ENCODE data around the gene DUSP19.
"Not testable (repeated sequence)": the region's sequence is repeated elsewhere in the genome, so short reads cannot be mapped to it uniquely, and the experiment has no call there.

GRCh38 chr2:183043580-183043979, 35.0 kb upstream of the DUSP19 start:
- not testable (repeated sequence) for TF ChIP-seq CTCF (IDR thresholded peaks at IDR 0.05; ENCODE audit: borderline replicate concordance, extremely low read depth, low read length, poor library complexity, severe bottlenecking); EZH2 (IDR thresholded peaks at IDR 0.05; ENCODE audit: borderline replicate concordance, low read depth, low read length, severe bottlenecking)

Data from DND-41 (cell line).